Neural progenitor cell (in vitro differentiated cells): ENCODE data around the gene SPACA7.

Experiments used
- CTCF ChIP-seq: fragments of 200-600 bp; sonication (generic); IDR thresholded peaks from 2 replicates; pipeline ENCODE4 v1.5.1; 2017; ENCODE audit warnings: antibody characterized with exemption, mild to moderate bottlenecking
- EZH2 ChIP-seq: fragments of 200-600 bp; sonication (generic); IDR thresholded peaks from 2 replicates; pipeline ENCODE4 v1.6.1; 2017; ENCODE audit warnings: antibody characterized with exemption, mild to moderate bottlenecking, moderate library complexity
- EZH2phosphoT487 ChIP-seq: fragments of 200-600 bp; sonication (generic); IDR thresholded peaks from 2 replicates; pipeline ENCODE4 v1.6.1; 2017; ENCODE audit warnings: antibody characterized with exemption

GRCh38 chr13:112350300-112350699, 25.9 kb upstream of the SPACA7 start:
- TF ChIP-seq CTCF: no peak
- TF ChIP-seq EZH2phosphoT487: no peak
- no peak for TF ChIP-seq EZH2
